Tibial nerve (tissue), 4 donors: ENCODE results near the gene P2RX5.

ENCODE experiments used
- EP300 ChIP-seq, 2 donors: sonication (generic); formaldehyde crosslinking; IDR thresholded peaks; one replicate each; pipeline ENCODE4 v1.6.1; 2017; ENCODE audit warnings: antibody characterized with exemption in 2 of 2, mild to moderate bottlenecking in 1 of 2
- POLR2A ChIP-seq, 2 donors: fragments of 450-650 bp; IDR thresholded peaks; one replicate each; pipeline ENCODE4 v1.6.1; 2017; ENCODE audit warnings: antibody characterized with exemption in 2 of 2, mild to moderate bottlenecking in 2 of 2, moderate library complexity in 2 of 2
- TF ChIP-seq, protein P1 (sequence below), 5 experiments: fragments of 200-600 bp in 3 of 5; fragments of 450-650 bp in 2 of 5; sonication (generic) in 3 of 5; IDR thresholded peaks; one replicate each; pipeline ENCODE4 v1.5.1; 2016 to 2019; ENCODE audit warnings: antibody characterized with exemption in 5 of 5, mild to moderate bottlenecking in 3 of 5, moderate library complexity in 2 of 5

DNA sequence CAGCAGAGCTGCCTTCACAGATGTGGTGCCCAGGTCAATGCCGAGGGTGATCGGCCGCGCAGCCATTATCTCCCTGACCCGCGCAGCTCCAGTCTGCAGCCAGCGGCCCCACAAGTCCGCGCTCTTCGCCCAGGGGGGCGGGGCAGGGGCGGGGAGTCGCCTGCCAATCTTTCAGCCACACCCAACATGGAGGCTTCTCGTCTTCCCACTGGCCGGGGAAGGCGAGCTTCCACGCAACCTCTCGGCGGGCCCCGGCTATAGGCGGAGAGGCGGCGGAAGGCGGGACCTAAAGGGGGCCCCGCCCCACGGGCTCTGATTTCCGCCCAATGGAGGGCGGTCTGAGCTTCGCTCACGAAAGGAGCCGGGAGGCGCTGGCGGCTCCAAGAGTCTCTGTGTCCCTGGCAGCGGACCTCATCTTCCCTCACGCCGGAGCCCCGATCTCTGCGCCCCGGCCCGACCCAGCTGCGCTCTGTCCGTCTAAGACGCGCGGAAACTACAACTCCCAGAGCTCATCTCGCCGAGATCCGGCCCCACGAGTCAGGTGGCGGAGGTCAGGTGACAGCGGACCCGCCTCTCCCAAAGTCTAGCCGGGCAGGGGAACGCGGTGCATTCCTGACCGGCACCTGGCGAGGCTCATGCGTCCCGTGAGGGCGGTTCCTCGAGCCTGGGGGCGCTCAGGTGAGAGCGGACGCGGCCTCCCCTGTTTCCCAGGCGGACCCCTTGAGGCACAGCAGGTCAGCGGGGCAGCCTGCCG lies 59.6 kb downstream of the P2RX5 start, which contains the start of the genes CTNS and SHPK:
- TF ChIP-seq, protein P1, sequence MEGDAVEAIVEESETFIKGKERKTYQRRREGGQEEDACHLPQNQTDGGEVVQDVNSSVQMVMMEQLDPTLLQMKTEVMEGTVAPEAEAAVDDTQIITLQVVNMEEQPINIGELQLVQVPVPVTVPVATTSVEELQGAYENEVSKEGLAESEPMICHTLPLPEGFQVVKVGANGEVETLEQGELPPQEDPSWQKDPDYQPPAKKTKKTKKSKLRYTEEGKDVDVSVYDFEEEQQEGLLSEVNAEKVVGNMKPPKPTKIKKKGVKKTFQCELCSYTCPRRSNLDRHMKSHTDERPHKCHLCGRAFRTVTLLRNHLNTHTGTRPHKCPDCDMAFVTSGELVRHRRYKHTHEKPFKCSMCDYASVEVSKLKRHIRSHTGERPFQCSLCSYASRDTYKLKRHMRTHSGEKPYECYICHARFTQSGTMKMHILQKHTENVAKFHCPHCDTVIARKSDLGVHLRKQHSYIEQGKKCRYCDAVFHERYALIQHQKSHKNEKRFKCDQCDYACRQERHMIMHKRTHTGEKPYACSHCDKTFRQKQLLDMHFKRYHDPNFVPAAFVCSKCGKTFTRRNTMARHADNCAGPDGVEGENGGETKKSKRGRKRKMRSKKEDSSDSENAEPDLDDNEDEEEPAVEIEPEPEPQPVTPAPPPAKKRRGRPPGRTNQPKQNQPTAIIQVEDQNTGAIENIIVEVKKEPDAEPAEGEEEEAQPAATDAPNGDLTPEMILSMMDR (IDR thresholded peaks at IDR 0.05), result no peak
- TF ChIP-seq EP300 (IDR thresholded peaks at IDR 0.05), result peak; percentile 74 to 76
- TF ChIP-seq POLR2A (IDR thresholded peaks at IDR 0.05), result peak; percentile 26 to 74
